AG04450 (cell line): Measurements from ENCODE around the gene ACAP3. TPM values are rescaled to one million over a fixed set of nuclear protein-coding genes. Genes with fewer than 3 reads are reported as not detected.

ENCODE experiments used
- CTCF ChIA-PET: fragments of 300-600, 350-600 bp; formaldehyde crosslinking; extraction: SDS; loops from one replicate; lab custom pipeline; 2022; ENCODE audit warnings: antibody characterized with exemption, inconsistent platforms; lab: Charles Lee
- POLR2A ChIA-PET: fragments of 350-600 bp; formaldehyde crosslinking; extraction: SDS; loops from one replicate; lab custom pipeline; 2021; ENCODE audit warnings: antibody characterized with exemption, inconsistent platforms; lab: Yijun Ruan, JAX
- DNase-seq: peaks from one replicate; pipeline ENCODE4 v3.0.0-alpha.2; 2011; ENCODE audit warnings: low read depth, low spot score
- H3K27ac ChIP-seq: one replicate; pipeline ENCODE4 v1.5.1; 2012; ENCODE audit warnings: low read depth, low read length, control low read depth
- H3K27me3 ChIP-seq: one replicate; pipeline ENCODE4 v1.6.0; 2012; ENCODE audit warnings: low read length; ENCODE audit not compliant: control insufficient read depth, insufficient read depth
- H3K4me3 ChIP-seq: 2 replicates; pipeline ENCODE4 v1.5.1; 2011; ENCODE audit warnings: mild to moderate bottlenecking, low read depth, low read length, control low read depth
- H3K9me3 ChIP-seq: 2 replicates; pipeline ENCODE4 v1.5.1; 2012; ENCODE audit warnings: low read length; ENCODE audit not compliant: control insufficient read depth, insufficient read depth
- CTCF ChIP-seq: IDR thresholded peaks from 2 replicates; pipeline ENCODE4 v1.5.1; 2011; ENCODE audit warnings: low read depth, low read length, control low read depth, inconsistent platforms
- polyA plus RNA-seq: library from polyadenylated mRNA; depleted of rRNA; stranded (reverse); fragments of >200 nt; gene quantifications from 2 replicates; pipeline ENCODE4 v1.2.3, GENCODE V29; 2011

Gene ACAP3
- polyA plus RNA-seq, 1 experiment = 17.5 TPM

- POLR2A ChIA-PET = no interaction called here
- DNase-seq = no peak
- TF ChIP-seq CTCF = no peak
- Histone ChIP-seq H3K27ac (no peak overlapping the region), H3K4me3 (no peak overlapping the region), H3K27me3 (no peaks in the 10 kb centered on the region), H3K9me3 (peaks cover 7% of the 10 kb centered on the region; the same call in 1 of the 2 replicates)
- CTCF ChIA-PET = no interaction called here
These were observed 11.4 kb downstream of the ACAP3 start for GRCh38 chr1:1296070-1297061.

- H3K27ac ChIP-seq = no peak overlapping the region
- H3K9me3 ChIP-seq = peaks cover 7% of the 10 kb centered on the region; the same call in 1 of the 2 replicates
- DNase-seq = no peak
- no peak for TF ChIP-seq CTCF
- ChIA-PET POLR2A (interaction anchor here (0.9 kb wide), 1 partner anchor 10 kb away, joined by 3 read pairs; no protein-coding TSS in a partner anchor), CTCF (no interaction called here)
- no peaks in the 10 kb centered on the region for H3K27me3 ChIP-seq
- no peak overlapping the region for H3K4me3 ChIP-seq
These were observed 12.4 kb downstream of the ACAP3 start for GRCh38 chr1:1295154-1295923.

- no peak for DNase-seq
- Histone ChIP-seq H3K4me3 (no peak overlapping the region), H3K27me3 (no peaks in the 10 kb centered on the region), H3K27ac (no peak overlapping the region), H3K9me3 (peaks cover 7% of the 10 kb centered on the region; the same call in 1 of the 2 replicates)
- no peak for TF ChIP-seq CTCF
- ChIA-PET POLR2A (interaction anchor here (0.9 kb wide), 1 partner anchor 11 kb away, joined by 3 read pairs; no protein-coding TSS in a partner anchor), CTCF (no interaction called here)
These were observed 13.4 kb downstream of the ACAP3 start for GRCh38 chr1:1294250-1294890.

- DNase-seq = no peak
- ChIA-PET POLR2A (no interaction called here), CTCF (interaction anchor here (0.7 to 1.3 kb wide), 2 partner anchors 27 to 310 kb away, joined by 3 read pairs; no protein-coding TSS in a partner anchor)
- Histone ChIP-seq H3K4me3 (no peak overlapping the region), H3K27ac (no peak overlapping the region), H3K27me3 (no peaks in the 10 kb centered on the region), H3K9me3 (peaks cover 8% of the 10 kb centered on the region; the same call in 1 of the 2 replicates)
- TF ChIP-seq CTCF = no peak
These were observed 14.2 kb downstream of the ACAP3 start for GRCh38 chr1:1293263-1294249.
